RWPE2 (cell line): Measurements from ENCODE around the gene AGFG1.
A peak's percentile ranks its signal among the peaks of the same experiment; 100 is the strongest.

ENCODE experiments used
- ATAC-seq: fragments of 200-7000 bp; cut with Tn5 transposase; 3 replicates; pipeline ENCODE4 v1.9.1; 2021; ENCODE audit warnings: low read depth
- DNase-seq: peaks from one replicate; pipeline ENCODE4 v3.0.0-alpha.2; 2020; ENCODE audit warnings: low spot score
- H3K27ac ChIP-seq: fragments of 450-650 bp; 2 replicates; pipeline ENCODE4 v1.5.1; 2017; ENCODE audit warnings: mild to moderate bottlenecking; ENCODE audit not compliant: poor library complexity, severe bottlenecking
- H3K27me3 ChIP-seq: fragments of 250-450 bp; sonication (Bioruptor Pico); 2 replicates; pipeline ENCODE4 v1.5.1; 2021; ENCODE audit warnings: mild to moderate bottlenecking, moderate library complexity; ENCODE audit not compliant: insufficient read depth, poor library complexity, severe bottlenecking
- H3K36me3 ChIP-seq: fragments of 250-450 bp; sonication (Bioruptor Pico); 2 replicates; pipeline ENCODE4 v1.5.1; 2020; ENCODE audit warnings: low read depth, mild to moderate bottlenecking, moderate library complexity
- H3K4me1 ChIP-seq: fragments of 250-450 bp; sonication (Bioruptor Pico); 2 replicates; pipeline ENCODE4 v1.5.1; 2021; ENCODE audit warnings: mild to moderate bottlenecking, moderate library complexity; ENCODE audit not compliant: insufficient read depth, poor library complexity, severe bottlenecking
- H3K4me3 ChIP-seq: fragments of 250-450 bp; sonication (Bioruptor Pico); 2 replicates; pipeline ENCODE4 v1.5.1; 2021; ENCODE audit warnings: mild to moderate bottlenecking, moderate library complexity; ENCODE audit not compliant: severe bottlenecking
- H3K9me3 ChIP-seq: fragments of 250-450 bp; sonication (Bioruptor Pico); 2 replicates; pipeline ENCODE4 v1.5.1; 2021; ENCODE audit warnings: mild to moderate bottlenecking, moderate library complexity; ENCODE audit not compliant: severe bottlenecking
- CTCF ChIP-seq: fragments of 450-650 bp; IDR thresholded peaks from one replicate; pipeline ENCODE4 v1.5.1; 2017; ENCODE audit warnings: mild to moderate bottlenecking, moderate library complexity; ENCODE audit not compliant: poor library complexity, severe bottlenecking

Gene AGFG1

GRCh38 chr2:227456772-227457171, 15.2 kb upstream of the AGFG1 start:
- Histone ChIP-seq H3K9me3 (no peaks in the 10 kb centered on the region), H3K27me3 (no peaks in the 10 kb centered on the region), H3K27ac (no peak overlapping the region), H3K4me3 (no peak overlapping the region), H3K36me3 (no peaks in the 10 kb centered on the region), H3K4me1 (peaks cover 12% of the 10 kb centered on the region)
- TF ChIP-seq CTCF = no peak
- DNase-seq = no peak
- ATAC-seq = no peak

- Histone ChIP-seq H3K9me3 (no peaks in the 10 kb centered on the region), H3K36me3 (no peaks in the 10 kb centered on the region), H3K27me3 (no peaks in the 10 kb centered on the region), H3K4me1 (peaks cover 12% of the 10 kb centered on the region), H3K27ac (no peak overlapping the region), H3K4me3 (no peak overlapping the region)
- no peak for TF ChIP-seq CTCF
- DNase-seq (no peak), ATAC-seq (peak; percentile 90)
Observed at GRCh38 chr2:227460070-227460485, 11.9 kb upstream of the AGFG1 start.

DNA sequence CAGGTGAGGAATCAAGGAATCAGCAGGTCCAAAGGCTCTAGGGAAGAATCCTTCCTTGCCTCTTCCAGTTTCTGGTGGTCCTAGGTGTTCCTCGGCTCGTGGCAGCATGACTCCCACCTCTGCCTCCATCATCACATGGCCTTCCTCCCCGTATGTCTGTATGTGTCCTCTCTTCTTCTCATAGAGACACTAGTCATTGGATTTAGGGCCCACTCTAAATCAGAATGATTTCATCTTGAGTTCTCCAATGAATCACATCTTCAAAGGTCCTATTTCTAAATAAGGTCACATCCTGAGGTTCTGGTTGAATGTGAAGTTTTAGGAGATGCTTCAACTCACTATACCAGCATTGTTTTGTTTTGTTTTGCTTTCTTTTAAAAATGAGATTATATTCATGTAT, 11.1 kb upstream of the AGFG1 start:
- no peak for ATAC-seq
- Histone ChIP-seq H3K4me1 (peaks cover 12% of the 10 kb centered on the region), H3K27ac (no peak overlapping the region), H3K27me3 (no peaks in the 10 kb centered on the region), H3K4me3 (no peak overlapping the region), H3K9me3 (no peaks in the 10 kb centered on the region), H3K36me3 (no peaks in the 10 kb centered on the region)
- no peak for DNase-seq
- TF ChIP-seq CTCF = no peak

DNA sequence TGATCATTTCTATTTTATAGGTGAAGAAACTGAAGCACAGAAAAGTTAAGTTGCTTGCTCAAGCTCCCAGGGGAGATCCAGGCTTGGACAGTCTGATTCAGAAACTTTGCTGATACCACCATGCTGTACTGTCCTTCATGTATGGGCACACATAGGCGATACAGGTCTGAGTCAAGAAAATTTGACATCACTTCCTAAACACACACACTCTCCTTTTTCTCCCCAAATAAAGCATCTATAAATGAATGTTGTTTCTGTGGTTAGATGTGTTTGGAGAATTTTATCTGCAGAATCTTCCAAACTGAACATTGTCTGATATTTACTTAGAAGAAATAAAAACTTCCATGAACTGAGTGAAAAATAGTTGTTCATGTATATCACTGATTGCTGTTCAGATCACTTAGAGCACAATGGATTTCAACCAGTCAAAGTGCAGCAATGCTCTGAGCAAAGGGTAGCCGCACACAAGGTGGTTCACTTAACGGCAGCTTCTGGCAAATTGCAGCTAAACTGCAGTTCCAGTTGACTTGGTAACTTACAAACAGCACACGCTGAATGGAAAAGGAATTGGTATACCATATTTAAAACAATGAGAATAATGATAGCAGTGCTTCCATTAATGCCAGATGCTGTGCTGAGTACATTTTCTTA, 10.0 kb upstream of the AGFG1 start:
- H3K27me3 ChIP-seq = no peaks in the 10 kb centered on the region
- no peak for DNase-seq
- H3K4me3 ChIP-seq = no peak overlapping the region
- TF ChIP-seq CTCF = no peak
- H3K9me3 ChIP-seq = no peaks in the 10 kb centered on the region
- H3K4me1 ChIP-seq = peaks cover 21% of the 10 kb centered on the region
- H3K27ac ChIP-seq = no peak overlapping the region
- no peak for ATAC-seq
- H3K36me3 ChIP-seq = no peaks in the 10 kb centered on the region

GRCh38 chr2:227462462-227462951, 9.4 kb upstream of the AGFG1 start:
- Histone ChIP-seq H3K27ac (no peak overlapping the region), H3K36me3 (no peaks in the 10 kb centered on the region)
- ATAC-seq = no peak

More at GRCh38 chr2:227462462-227462951, 9.4 kb upstream of the AGFG1 start:
- H3K4me3 ChIP-seq = no peak overlapping the region
- peaks cover 24% of the 10 kb centered on the region for H3K4me1 ChIP-seq
- H3K27me3 ChIP-seq = no peaks in the 10 kb centered on the region
- DNase-seq = no peak
- H3K9me3 ChIP-seq = no peaks in the 10 kb centered on the region
- TF ChIP-seq CTCF = no peak
